SK-N-SH treated with all-trans-retinoic acid at 6 μM for 48 hours (cell line): ENCODE data around the gene PHACTR2.

Source experiments
- ARNTL ChIP-seq: fragments of 450-650 bp; formaldehyde crosslinking; IDR thresholded peaks from 2 replicates; pipeline ENCODE4 v1.5.0; 2020; ENCODE audit warnings: low read depth, mild to moderate bottlenecking, moderate library complexity, borderline replicate concordance
- CREB5 ChIP-seq: fragments of 250-450 bp; sonication (Bioruptor Pico); IDR thresholded peaks from 2 replicates; pipeline ENCODE4 v1.5.1; 2020; ENCODE audit warnings: low read depth, mild to moderate bottlenecking, moderate library complexity
- CSRNP3 ChIP-seq: fragments of 250-450 bp; sonication (Bioruptor Pico); IDR thresholded peaks from 2 replicates; pipeline ENCODE4 v1.5.1; 2021; ENCODE audit warnings: mild to moderate bottlenecking, moderate library complexity
- ESRRG ChIP-seq: fragments of 250-450 bp; sonication (Bioruptor Pico); IDR thresholded peaks from 2 replicates; pipeline ENCODE4 v1.6.1; 2021; ENCODE audit warnings: mild to moderate bottlenecking
- GLIS3 ChIP-seq: fragments of 250-450 bp; sonication (Bioruptor Pico); IDR thresholded peaks from 2 replicates; pipeline ENCODE4 v1.5.0; 2020; ENCODE audit warnings: mild to moderate bottlenecking, moderate library complexity
- OSR1 ChIP-seq: fragments of 250-450 bp; sonication (Bioruptor Pico); IDR thresholded peaks from 2 replicates; pipeline ENCODE4 v1.8.0; 2022; ENCODE audit warnings: moderate library complexity, mild to moderate bottlenecking, inconsistent platforms
- PATZ1 ChIP-seq: fragments of 250-450 bp; sonication (Bioruptor Pico); IDR thresholded peaks from 2 replicates; pipeline ENCODE4 v1.8.0; 2020; ENCODE audit warnings: mild to moderate bottlenecking, moderate library complexity, borderline replicate concordance
- POU6F1 ChIP-seq: fragments of 250-450 bp; sonication (Bioruptor Pico); IDR thresholded peaks from 2 replicates; pipeline ENCODE4 v1.8.0; 2021; ENCODE audit warnings: low read depth, mild to moderate bottlenecking, moderate library complexity, borderline replicate concordance
- SNAI2 ChIP-seq: fragments of 250-450 bp; sonication (Bioruptor Pico); IDR thresholded peaks from 2 replicates; pipeline ENCODE4 v1.5.0; 2020; ENCODE audit warnings: mild to moderate bottlenecking, moderate library complexity
- TCF4 ChIP-seq: fragments of 250-450 bp; sonication (Bioruptor Pico); IDR thresholded peaks from 2 replicates; pipeline ENCODE4 v1.8.0; 2021; ENCODE audit warnings: mild to moderate bottlenecking, moderate library complexity, borderline replicate concordance
- TOX ChIP-seq: fragments of 250-450 bp; sonication (Bioruptor Pico); IDR thresholded peaks from 2 replicates; pipeline ENCODE4 v1.8.0; 2021; ENCODE audit warnings: mild to moderate bottlenecking, moderate library complexity, borderline replicate concordance
- ZC3H10 ChIP-seq: fragments of 250-450 bp; sonication (Bioruptor Pico); IDR thresholded peaks from 2 replicates; pipeline ENCODE4 v1.5.1; 2021; ENCODE audit warnings: mild to moderate bottlenecking, moderate library complexity
- ZFP3 ChIP-seq: fragments of 250-450 bp; sonication (Bioruptor Pico); IDR thresholded peaks from 2 replicates; pipeline ENCODE4 v1.5.0; 2020; ENCODE audit warnings: mild to moderate bottlenecking, moderate library complexity

- TF ChIP-seq ARNTL (no peak), GLIS3 (CRISPR knock-in tag) (no peak), PATZ1 (CRISPR knock-in tag) (no peak), ZC3H10 (CRISPR knock-in tag) (no peak), CSRNP3 (CRISPR knock-in tag) (no peak), SNAI2 (CRISPR knock-in tag) (no peak), OSR1 (no peak), TOX (CRISPR knock-in tag) (no peak), ZFP3 (CRISPR knock-in tag) (no peak), ESRRG (CRISPR knock-in tag) (no peak), CREB5 (CRISPR knock-in tag) (no peak), POU6F1 (CRISPR knock-in tag) (no peak), TCF4 (no peak)
Observed at GRCh38 chr6:143721642-143722041, 43.9 kb downstream of the PHACTR2 start.
